Fibroblast of the aortic adventitia (primary cell): Measurements from ENCODE around the gene GPR179. TPM values are rescaled to one million over a fixed set of nuclear protein-coding genes. Genes with fewer than 3 reads are reported as not detected.

Source experiments
- DNase-seq: peaks from one replicate; pipeline ENCODE4 v3.0.0-alpha.2; 2010; ENCODE audit warnings: low read depth
- H3K4me3 ChIP-seq: 2 replicates; pipeline ENCODE4 v1.5.1; 2011; ENCODE audit warnings: low read depth, mild to moderate bottlenecking, control low read depth, low read length, moderate library complexity
- total RNA-seq: library from RNA; depleted of rRNA; stranded (reverse); fragments of >200 nt; gene quantifications from 2 replicates; pipeline ENCODE4 v1.2.3, GENCODE V29; 2012; ENCODE audit warnings: low replicate concordance
- TF ChIP-seq, protein P1 (sequence below): IDR thresholded peaks from 2 replicates; pipeline ENCODE4 v1.5.1; 2011; ENCODE audit warnings: mild to moderate bottlenecking, low read length, control low read depth, inconsistent platforms; ENCODE audit not compliant: insufficient read depth

Gene GPR179
- total RNA-seq, 1 donor: under 0.01 TPM

DNA sequence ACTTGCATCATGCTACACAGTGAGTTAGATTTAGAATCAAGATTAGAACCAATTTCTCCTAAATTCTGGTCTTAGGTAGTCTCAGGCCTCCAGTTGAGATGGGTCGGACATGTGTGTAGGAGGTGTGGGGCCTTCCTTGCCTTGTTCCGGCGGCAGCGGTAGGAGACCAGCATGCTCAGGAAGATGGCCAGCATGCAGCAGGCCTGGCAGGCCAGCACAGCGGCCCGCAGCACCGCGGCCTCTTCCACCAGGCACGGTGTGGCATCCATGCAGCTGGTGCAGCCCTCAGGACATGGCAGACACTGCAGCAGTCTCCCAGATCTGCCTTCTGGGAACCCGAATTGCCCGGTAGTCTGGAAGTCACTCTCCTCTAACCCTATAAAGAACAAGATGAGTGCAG, 6.9 kb downstream of the GPR179 start:
- DNase-seq: no peak
- TF ChIP-seq, protein P1, sequence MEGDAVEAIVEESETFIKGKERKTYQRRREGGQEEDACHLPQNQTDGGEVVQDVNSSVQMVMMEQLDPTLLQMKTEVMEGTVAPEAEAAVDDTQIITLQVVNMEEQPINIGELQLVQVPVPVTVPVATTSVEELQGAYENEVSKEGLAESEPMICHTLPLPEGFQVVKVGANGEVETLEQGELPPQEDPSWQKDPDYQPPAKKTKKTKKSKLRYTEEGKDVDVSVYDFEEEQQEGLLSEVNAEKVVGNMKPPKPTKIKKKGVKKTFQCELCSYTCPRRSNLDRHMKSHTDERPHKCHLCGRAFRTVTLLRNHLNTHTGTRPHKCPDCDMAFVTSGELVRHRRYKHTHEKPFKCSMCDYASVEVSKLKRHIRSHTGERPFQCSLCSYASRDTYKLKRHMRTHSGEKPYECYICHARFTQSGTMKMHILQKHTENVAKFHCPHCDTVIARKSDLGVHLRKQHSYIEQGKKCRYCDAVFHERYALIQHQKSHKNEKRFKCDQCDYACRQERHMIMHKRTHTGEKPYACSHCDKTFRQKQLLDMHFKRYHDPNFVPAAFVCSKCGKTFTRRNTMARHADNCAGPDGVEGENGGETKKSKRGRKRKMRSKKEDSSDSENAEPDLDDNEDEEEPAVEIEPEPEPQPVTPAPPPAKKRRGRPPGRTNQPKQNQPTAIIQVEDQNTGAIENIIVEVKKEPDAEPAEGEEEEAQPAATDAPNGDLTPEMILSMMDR: no peak
- H3K4me3 ChIP-seq: no peak overlapping the region

DNA sequence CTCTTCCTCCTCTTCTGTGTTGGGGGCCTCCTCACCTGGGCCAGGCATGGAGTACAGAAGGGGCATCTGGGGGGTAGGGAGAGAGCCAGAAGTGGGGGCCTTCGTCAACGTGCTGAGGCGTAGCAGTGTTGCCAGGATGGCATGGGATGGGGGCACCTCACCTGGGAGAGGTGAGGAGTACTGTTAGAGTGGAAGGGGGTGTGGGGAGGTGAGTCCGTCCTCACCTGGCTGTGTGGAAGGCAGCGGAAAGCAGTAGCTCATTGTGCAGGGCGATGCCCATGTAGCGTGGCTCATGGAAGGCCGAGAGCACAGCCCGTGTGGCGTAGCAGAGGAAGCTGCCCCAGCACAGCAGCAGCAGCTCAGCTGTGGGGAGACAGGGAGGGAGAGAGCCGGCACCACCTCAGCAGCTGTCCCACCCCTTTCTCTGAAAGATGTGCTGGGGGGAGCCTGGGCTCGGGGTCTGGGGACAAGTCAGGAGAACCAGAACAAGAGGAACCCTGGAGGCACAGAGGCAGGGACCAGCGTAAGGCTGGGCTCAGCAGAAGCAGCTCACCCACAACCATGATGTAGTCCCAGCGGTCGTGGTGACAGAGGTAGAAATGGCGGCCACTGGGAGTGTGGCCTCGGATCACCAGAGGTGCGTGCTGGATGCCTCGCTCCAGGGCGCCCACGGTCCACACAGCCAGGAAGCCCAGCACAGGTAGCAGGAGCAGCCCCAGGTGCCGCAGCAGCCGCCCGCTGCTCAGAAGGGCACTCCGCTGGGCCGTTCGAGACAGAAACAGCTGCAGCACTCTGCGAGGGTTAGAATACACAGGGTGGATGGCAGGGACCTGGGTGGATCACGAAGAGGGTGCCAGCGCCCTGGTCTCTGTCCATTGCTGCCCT, 9.0 kb downstream of the GPR179 start:
- H3K4me3 ChIP-seq: no peak overlapping the region
- TF ChIP-seq, protein P1: no peak
- no peak for DNase-seq

DNA sequence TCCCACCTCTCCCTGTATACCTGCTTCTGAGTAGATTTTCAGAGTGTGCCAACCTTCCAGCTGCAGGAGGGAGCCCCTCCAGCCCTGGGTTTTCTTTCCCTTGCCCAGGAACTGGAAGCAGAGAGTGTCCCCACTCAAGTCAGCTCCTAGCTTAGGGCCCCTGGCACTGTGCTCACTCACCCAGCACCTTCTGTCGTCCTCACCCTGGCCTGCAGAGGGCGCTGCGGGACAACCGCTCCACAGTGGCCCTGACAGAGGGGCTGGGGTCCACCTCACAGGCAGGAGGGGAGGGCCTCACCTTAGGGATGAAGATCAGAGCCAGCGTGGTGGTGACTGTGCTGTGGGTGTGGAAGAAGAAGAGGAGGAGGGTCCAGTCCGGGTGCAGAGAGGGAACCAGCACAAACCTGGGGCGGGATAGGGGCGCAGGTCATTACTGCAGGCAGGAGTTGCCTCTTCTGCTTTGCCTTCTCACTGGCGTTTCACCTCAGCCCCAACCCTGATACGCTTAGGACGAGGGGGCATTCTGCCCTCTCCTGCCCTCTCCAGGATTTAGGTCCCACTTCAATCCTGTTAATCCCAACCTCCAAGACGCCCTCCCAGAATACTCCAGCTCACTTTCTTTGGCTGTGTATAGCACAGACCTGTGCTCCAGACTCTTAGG, 10.0 kb downstream of the GPR179 start:
- TF ChIP-seq, protein P1: peak; percentile 69
- no peak for DNase-seq
- no peak overlapping the region for H3K4me3 ChIP-seq

DNA sequence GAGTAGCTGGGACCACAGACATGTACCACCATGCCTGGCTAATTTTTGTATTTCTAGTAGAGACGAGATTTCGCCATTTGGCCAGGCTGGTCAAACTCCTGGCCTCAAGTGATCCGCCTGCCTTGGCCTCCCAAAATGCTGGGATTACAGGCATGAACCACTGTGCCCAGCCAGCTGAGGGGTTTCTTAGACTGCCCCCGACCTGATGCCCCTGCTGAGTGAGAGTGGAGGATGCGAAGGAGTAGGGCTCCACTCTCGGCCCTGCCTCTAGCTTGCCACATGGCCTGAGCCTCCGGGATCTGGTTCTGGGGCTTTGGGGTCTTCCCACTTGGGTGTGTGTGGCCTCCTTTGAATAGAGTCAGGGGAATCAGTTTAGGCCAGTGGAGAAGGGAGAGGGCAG, 11.0 kb downstream of the GPR179 start:
- no peak overlapping the region for H3K4me3 ChIP-seq
- TF ChIP-seq, protein P1: no peak
- no peak for DNase-seq

DNA sequence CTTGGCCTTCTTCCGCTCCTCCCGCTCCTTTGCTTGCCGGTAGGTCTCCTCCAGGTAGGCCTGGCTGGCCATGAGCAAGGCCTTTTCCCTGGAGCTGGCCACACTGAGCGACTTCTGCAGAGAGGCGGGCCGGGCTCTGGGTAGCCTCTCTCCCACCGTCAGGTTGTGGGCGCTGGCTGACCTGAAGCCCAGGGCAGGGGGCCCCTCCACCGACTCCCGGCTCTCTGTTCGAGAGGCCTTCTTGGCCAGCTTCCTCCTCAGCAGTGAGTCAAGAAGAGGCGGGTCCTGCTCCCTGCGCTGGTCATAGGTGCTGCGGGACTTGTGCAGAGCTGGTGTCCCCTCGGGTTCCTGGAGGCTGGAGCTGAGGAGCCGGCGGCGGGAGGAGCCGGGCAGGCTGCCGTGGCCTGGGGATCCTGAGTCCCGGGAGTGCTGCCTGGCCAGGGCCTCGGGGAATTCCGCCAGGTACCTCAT, 12.8 kb downstream of the GPR179 start:
- DNase-seq: no peak
- TF ChIP-seq, protein P1: no peak
- H3K4me3 ChIP-seq: no peak overlapping the region

DNA sequence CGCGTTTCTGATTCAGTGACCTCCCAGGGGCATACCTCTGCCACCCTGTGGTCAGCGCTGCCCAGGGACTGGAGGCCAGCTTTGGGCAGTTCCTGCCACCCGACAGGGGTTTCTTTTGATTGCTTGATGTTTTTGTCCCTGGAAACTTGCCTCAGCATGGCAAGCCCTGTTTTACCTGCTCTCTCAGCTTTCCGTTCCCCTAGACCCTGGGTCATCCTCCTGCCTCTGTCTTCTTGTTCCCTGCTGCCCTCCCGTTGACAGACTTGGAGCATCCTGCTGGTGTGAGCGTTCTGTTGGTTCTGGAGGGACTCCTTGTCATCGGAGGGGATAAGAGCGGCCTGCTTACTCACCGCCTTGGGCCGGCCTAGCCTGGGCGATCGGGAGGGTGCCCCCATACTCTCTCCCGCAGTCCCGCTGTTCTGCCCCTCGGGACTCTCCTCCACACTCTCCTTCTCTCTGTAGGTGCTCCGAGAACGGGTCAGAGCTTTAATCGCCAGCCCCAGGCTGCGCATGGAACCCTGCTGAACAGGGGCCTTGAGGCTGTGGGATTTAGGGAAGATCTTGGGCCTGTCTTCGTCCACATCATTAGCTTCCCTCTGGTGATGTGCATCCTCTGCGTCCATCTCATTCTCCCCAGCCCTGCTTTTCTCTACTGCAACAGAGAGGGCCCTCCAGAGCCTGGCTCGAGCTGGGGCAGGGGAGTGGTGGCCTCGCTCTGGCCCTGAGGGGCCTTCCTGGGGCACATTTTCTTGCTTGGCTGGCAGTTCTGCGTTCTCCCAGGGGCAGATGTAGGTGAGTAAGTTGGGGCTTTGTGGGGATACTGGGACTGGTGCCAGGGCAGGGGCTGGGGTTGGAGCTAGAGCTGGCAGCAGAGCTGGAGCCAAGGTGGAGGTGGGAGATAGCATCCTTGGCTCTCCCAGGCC, 13.7 kb downstream of the GPR179 start:
- TF ChIP-seq, protein P1: no peak
- DNase-seq: no peak
- no peak overlapping the region for H3K4me3 ChIP-seq
